IMR-90 (cell line): Measurements from ENCODE around the gene CHN2. TPM values are rescaled to one million over a fixed set of nuclear protein-coding genes. Genes with fewer than 3 reads are reported as not detected.

Experiments used
- ATAC-seq: fragments of 200-7000 bp; cut with Tn5 transposase; 2 replicates; pipeline ENCODE4 v1.9.1; 2020; ENCODE audit warnings: low read depth, mild to moderate bottlenecking, moderate library complexity
- BruUV-seq: library from RNA; stranded (reverse); fragments of 400-500 nt; replicated peaks from 2 replicates; lab custom pipeline; 2021; lab: Mats Ljungman, UMichigan
- CTCF ChIA-PET: fragments of 300-600 bp; formaldehyde crosslinking; extraction: SDS; loops from one replicate; lab custom pipeline; 2021; ENCODE audit warnings: antibody characterized with exemption; lab: Yijun Ruan, JAX
- POLR2A ChIA-PET: fragments of 300-600 bp; sonication (Branson Sonifier 250); formaldehyde crosslinking; loops from one replicate; lab custom pipeline; 2022; ENCODE audit warnings: antibody characterized with exemption; ENCODE audit not compliant: unreplicated experiment; lab: Charles Lee
- DNase-seq: peaks from one replicate; pipeline ENCODE4 v3.0.0; 2013
- H2AFZ ChIP-seq: replicated peaks from 2 replicates; pipeline ENCODE3; 2013; ENCODE audit warnings: low read length, mild to moderate bottlenecking; ENCODE audit not compliant: poor library complexity
- H2AK5ac ChIP-seq: 2 replicates; pipeline ENCODE4 v1.6.1; 2013; ENCODE audit warnings: low read depth, low read length, inconsistent platforms
- H2AK9ac ChIP-seq: replicated peaks from 2 replicates; pipeline ENCODE3; 2013; ENCODE audit warnings: mild to moderate bottlenecking, low read depth, low read length, moderate library complexity; ENCODE audit not compliant: poor library complexity
- H2BK120ac ChIP-seq: 2 replicates; pipeline ENCODE4 v1.6.1; 2013; ENCODE audit warnings: low read depth, low read length, inconsistent platforms
- H2BK15ac ChIP-seq: 3 replicates; pipeline ENCODE4 v1.6.1; 2013; ENCODE audit warnings: low read depth, low read length, inconsistent platforms
- H2BK20ac ChIP-seq: 2 replicates; pipeline ENCODE4 v1.6.1; 2013; ENCODE audit warnings: low read depth, mild to moderate bottlenecking, inconsistent platforms, low read length, moderate library complexity
- H2BK5ac ChIP-seq: 2 replicates; pipeline ENCODE4 v1.6.1; 2013; ENCODE audit warnings: mild to moderate bottlenecking, low read depth, low read length, inconsistent platforms; ENCODE audit not compliant: poor library complexity, severe bottlenecking
- H3K14ac ChIP-seq: replicated peaks from 2 replicates; pipeline ENCODE4 v1.6.1; 2013; ENCODE audit warnings: low read depth, low read length, inconsistent platforms
- H3K18ac ChIP-seq: 2 replicates; pipeline ENCODE4 v1.6.1; 2013; ENCODE audit warnings: low read depth, low read length, control low read depth
- H3K23ac ChIP-seq: 2 replicates; pipeline ENCODE4 v1.6.1; 2013; ENCODE audit warnings: low read depth, low read length, inconsistent platforms
- H3K27ac ChIP-seq: 2 replicates; pipeline ENCODE4 v1.5.1; 2013; ENCODE audit warnings: mild to moderate bottlenecking, control low read depth, low read length; ENCODE audit not compliant: insufficient read depth
- H3K27me3 ChIP-seq: 2 replicates; pipeline ENCODE4 v1.6.1; 2013; ENCODE audit warnings: low read length; ENCODE audit not compliant: control insufficient read depth, insufficient read depth
- H3K36me3 ChIP-seq: 2 replicates; pipeline ENCODE4 v1.6.1; 2013; ENCODE audit warnings: low read length, mixed read lengths; ENCODE audit not compliant: control insufficient read depth, insufficient read depth
- H3K4ac ChIP-seq: 2 replicates; pipeline ENCODE4 v1.6.1; 2013; ENCODE audit warnings: low read depth, low read length, inconsistent platforms
- H3K4me1 ChIP-seq: 2 replicates; pipeline ENCODE4 v1.6.1; 2013; ENCODE audit warnings: low read length, mixed read lengths; ENCODE audit not compliant: control insufficient read depth, insufficient read depth
- H3K4me2 ChIP-seq: 2 replicates; pipeline ENCODE4 v1.6.1; 2013; ENCODE audit warnings: low read depth, mild to moderate bottlenecking, control low read depth, low read length, moderate library complexity
- H3K4me3 ChIP-seq: 2 replicates; pipeline ENCODE4 v1.5.1; 2013; ENCODE audit warnings: low read depth, mild to moderate bottlenecking, control low read depth, low read length, moderate library complexity; ENCODE audit not compliant: insufficient read depth
- H3K56ac ChIP-seq: 2 replicates; pipeline ENCODE4 v1.6.1; 2013; ENCODE audit warnings: low read length, inconsistent platforms; ENCODE audit not compliant: insufficient read depth; ENCODE audit errors: extremely low read depth
- H3K79me1 ChIP-seq, 2 experiments: 2 replicates each; pipeline ENCODE4 v1.6.1; 2013; ENCODE audit warnings: low read length in 2 of 2, inconsistent platforms in 1 of 2, low read depth in 1 of 2
- H3K9ac ChIP-seq: 2 replicates; pipeline ENCODE4 v1.6.1; 2013; ENCODE audit warnings: low read depth, low read length, control low read depth
- H3K9me1 ChIP-seq: 2 replicates; pipeline ENCODE4 v1.6.1; 2013; ENCODE audit warnings: low read length, inconsistent platforms; ENCODE audit not compliant: insufficient read depth
- H3K9me3 ChIP-seq: 2 replicates; pipeline ENCODE4 v1.6.1; 2013; ENCODE audit warnings: low read length; ENCODE audit not compliant: control insufficient read depth, insufficient read depth
- H4K20me1 ChIP-seq: 2 replicates; pipeline ENCODE4 v1.6.1; 2013; ENCODE audit warnings: low read length, inconsistent platforms; ENCODE audit not compliant: insufficient read depth
- H4K5ac ChIP-seq: 2 replicates; pipeline ENCODE4 v1.6.1; 2013; ENCODE audit warnings: mild to moderate bottlenecking, low read depth, low read length, control low read depth
- H4K8ac ChIP-seq, 2 experiments: 2 replicates each; pipeline ENCODE4 v1.6.1; 2013; ENCODE audit warnings: low read depth in 2 of 2, low read length in 2 of 2, control low read depth in 1 of 2, inconsistent platforms in 1 of 2
- H4K91ac ChIP-seq: 2 replicates; pipeline ENCODE4 v1.6.1; 2013; ENCODE audit warnings: low read depth, low read length, inconsistent platforms; ENCODE audit not compliant: insufficient read depth
- BHLHE40 ChIP-seq: fragments of 150-350 bp; IDR thresholded peaks from 2 replicates; pipeline ENCODE4 v1.6.1; 2016; ENCODE audit warnings: mild to moderate bottlenecking, low read depth, low read length
- CEBPB ChIP-seq: IDR thresholded peaks from 2 replicates; pipeline ENCODE4 v1.6.1; 2012; ENCODE audit warnings: low read depth, low read length, improper control_type of control experiment
- CHD1 ChIP-seq: IDR thresholded peaks from 2 replicates; pipeline ENCODE4 v1.6.1; 2012; ENCODE audit warnings: low read depth, low read length, improper control_type of control experiment
- FOS ChIP-seq: fragments of 150-350 bp; IDR thresholded peaks from 2 replicates; pipeline ENCODE4 v1.6.1; 2016; ENCODE audit warnings: low read depth, low read length
- MAFK ChIP-seq: IDR thresholded peaks from 2 replicates; pipeline ENCODE4 v1.6.1; 2012; ENCODE audit warnings: low read depth, low read length, improper control_type of control experiment
- MXI1 ChIP-seq: IDR thresholded peaks from 2 replicates; pipeline ENCODE4 v1.6.1; 2012; ENCODE audit warnings: low read depth, mild to moderate bottlenecking, low read length, moderate library complexity, borderline replicate concordance
- POLR2A ChIP-seq: IDR thresholded peaks from 2 replicates; pipeline ENCODE4 v1.6.1; 2012; ENCODE audit warnings: mild to moderate bottlenecking, low read depth, low read length
- RCOR1 ChIP-seq: IDR thresholded peaks from 2 replicates; pipeline ENCODE4 v1.6.1; 2012; ENCODE audit warnings: mild to moderate bottlenecking, low read length, improper control_type of control experiment; ENCODE audit not compliant: insufficient replicate concordance
- RFX5 ChIP-seq: IDR thresholded peaks from 2 replicates; pipeline ENCODE4 v1.8.0; 2012; ENCODE audit warnings: low read depth, mild to moderate bottlenecking, low read length, moderate library complexity
- SMC3 ChIP-seq: fragments of 150-350 bp; IDR thresholded peaks from 2 replicates; pipeline ENCODE4 v1.6.1; 2016; ENCODE audit warnings: low read depth, mild to moderate bottlenecking, antibody characterized with exemption, low read length, moderate library complexity
- WGBS, 2 experiments: methylation state at CpG; one replicate each; pipeline versions ENCODE4 v1.1.5 to v1.1.7; 2013; ENCODE audit warnings: missing lambda C conversion rate in 2 of 2; ENCODE audit not compliant: insufficient read length in 1 of 2; ENCODE audit errors: extremely low coverage in 2 of 2; 5-methylcytosine and 5-hydroxymethylcytosine counted together
- dilution Hi-C: fragments of 300-500 bp; cut with HindIII; formaldehyde crosslinking; loops from one replicate; pipeline ENCODE4 v1.14.3; 2018; ENCODE audit warnings: low sequenced_read_pairs; ENCODE audit not compliant: unreplicated experiment
- in situ Hi-C: fragments of 300-500 bp; cut with MboI; formaldehyde crosslinking; loops from 3 replicates; pipeline ENCODE4 v1.14.3; 2019; ENCODE audit warnings: low sequenced_read_pairs, inconsistent platforms, mixed read lengths
- intact Hi-C: fragments of 100-400 bp; cut with micrococcal nuclease; formaldehyde crosslinking; loops from 2 replicates; pipeline ENCODE4 v1.10.0; 2022
- polyA plus RNA-seq, 3 experiments: library from polyadenylated mRNA; depleted of rRNA; stranded (reverse); fragments of >200 nt; gene quantifications; 2 replicates each; pipeline ENCODE4 v1.2.3, GENCODE V29; 2012; ENCODE audit warnings: low replicate concordance in 1 of 3
- total RNA-seq: library from RNA; depleted of rRNA; stranded (reverse); fragments of >200 nt; gene quantifications from 2 replicates; pipeline ENCODE4 v1.2.3, GENCODE V29; 2012
- TF ChIP-seq, protein P1 (sequence below): conservative IDR thresholded peaks from 2 replicates; pipeline ENCODE4 v1.5.1; 2012; ENCODE audit warnings: mild to moderate bottlenecking, low read depth, low read length, improper control_type of control experiment
- TF ChIP-seq, protein P2 (sequence below): fragments of 150-350 bp; IDR thresholded peaks from 2 replicates; pipeline ENCODE4 v1.6.1; 2017; ENCODE audit warnings: mild to moderate bottlenecking, antibody characterized with exemption, low read length, low read depth
- TF ChIP-seq, protein P3 (sequence below): fragments of 150-350 bp; IDR thresholded peaks from 2 replicates; pipeline ENCODE4 v1.6.1; 2016; ENCODE audit warnings: low read depth, mild to moderate bottlenecking, low read length, moderate library complexity, borderline replicate concordance

CHN2 gene
- total and polyA plus RNA-seq, 2 of the 4 experiments (the other 2 are of a cell fraction) = not detected

DNA sequence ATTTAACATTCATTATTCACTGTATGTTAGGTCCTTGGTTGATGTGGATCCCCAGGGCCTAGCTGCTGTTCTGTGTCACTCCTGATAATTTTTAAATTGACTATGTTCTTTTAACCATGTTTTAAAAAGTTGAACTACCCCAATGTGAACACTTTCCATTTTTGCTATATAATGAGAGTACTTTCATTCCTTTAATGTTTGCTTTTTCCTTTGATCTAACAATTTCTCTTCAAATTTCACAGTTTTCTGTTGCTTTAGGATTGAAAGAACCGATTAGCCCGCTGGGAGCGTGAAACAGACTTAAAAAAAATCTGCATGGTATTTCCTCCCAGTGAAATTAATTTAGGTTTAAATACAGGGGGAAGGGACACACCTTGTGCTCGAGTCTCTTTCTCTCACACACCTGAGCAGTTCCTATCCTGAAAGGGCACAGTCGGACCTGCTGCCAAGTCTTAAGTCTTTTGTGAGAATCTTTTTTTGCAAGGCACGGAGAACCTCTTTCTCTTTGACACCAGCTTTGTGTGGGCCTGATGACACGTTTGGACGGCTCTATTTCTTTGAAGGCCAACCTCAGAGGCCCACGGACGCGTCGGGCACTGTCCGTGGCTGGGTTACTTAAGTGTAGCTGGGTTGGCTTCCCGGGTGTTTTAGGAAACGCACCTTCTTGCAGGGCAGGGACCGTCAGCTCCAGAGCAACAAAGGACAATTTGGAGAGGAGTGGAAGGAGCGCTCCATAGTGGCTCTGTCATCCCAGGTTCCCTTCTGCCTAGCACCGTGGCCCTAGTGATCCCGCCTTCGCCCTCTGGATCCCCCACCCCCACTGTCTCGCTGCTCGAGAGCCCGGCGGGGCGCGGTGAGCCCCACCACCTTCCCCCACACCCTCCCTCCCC is 1.0 kb upstream of the CHN2 start (continued):
- TF ChIP-seq BHLHE40 = no peak

DNA sequence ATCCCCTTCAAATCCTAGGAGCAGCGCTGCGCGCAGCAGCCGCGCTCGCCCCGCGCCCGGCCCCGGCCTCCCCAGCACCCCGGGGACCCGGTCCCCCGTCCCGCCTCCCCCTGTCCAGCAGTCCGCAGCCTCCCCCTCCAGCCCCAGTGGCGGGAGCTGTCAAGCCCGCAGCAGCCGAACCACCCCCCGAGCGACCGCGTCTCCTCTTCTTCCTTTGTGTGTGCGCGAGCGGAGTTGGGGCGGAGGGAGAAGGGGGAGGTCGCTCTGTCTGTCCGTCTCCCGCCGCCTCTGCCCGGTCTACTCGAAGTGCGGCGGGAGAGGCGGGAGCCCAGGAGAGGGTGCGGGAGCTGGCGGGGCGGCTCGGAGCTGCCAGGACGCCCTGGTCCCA is 375 bp upstream of the CHN2 start:
- no peak overlapping the region for H3K23ac ChIP-seq
- H2BK15ac ChIP-seq = no peak overlapping the region
- no peak overlapping the region for H2AK5ac ChIP-seq
- no peak overlapping the region for H3K18ac ChIP-seq
- ATAC-seq (no peak; the same call in 1 of the 2 replicates), DNase-seq (no peak)
- H3K4me1 ChIP-seq = no peaks in the 10 kb centered on the region
- intact Hi-C loops = no loop called here
- H3K56ac ChIP-seq = no peak overlapping the region
- H3K36me3 ChIP-seq = no peaks in the 10 kb centered on the region
- peak overlapping the region; percentile 47 for H3K4me3 ChIP-seq
- H4K8ac ChIP-seq = no peak overlapping the region
- no peak overlapping the region for H2BK5ac ChIP-seq
- no CpG with 5 or more reads among the region's 40 CpGs for WGBS, 2 experiments
- ChIA-PET CTCF (no interaction called here), POLR2A (no interaction called here)
- no peak overlapping the region for H3K14ac ChIP-seq
- H4K91ac ChIP-seq = no peak overlapping the region
- no peak overlapping the region for H4K5ac ChIP-seq
- no peak overlapping the region for H2AK9ac ChIP-seq
- no peak overlapping the region for H3K4ac ChIP-seq
- H3K9ac ChIP-seq = no peak overlapping the region
- no peak overlapping the region for H2BK120ac ChIP-seq
- H3K27ac ChIP-seq = no peak overlapping the region
- H3K9me3 ChIP-seq = no peaks in the 10 kb centered on the region
- no peak overlapping the region; the same call in 1 of the 2 replicates for H3K4me2 ChIP-seq
- dilution Hi-C loops = no loop called here
- in situ Hi-C loops = no loop called here
- no peak overlapping the region for H2AFZ ChIP-seq
- H3K27me3 ChIP-seq = peaks cover 32% of the 10 kb centered on the region
- no peaks in the 10 kb centered on the region for H3K79me1 ChIP-seq
- no peak overlapping the region for H2BK20ac ChIP-seq
- BruUV-seq = no TSS peak
- no peaks in the 10 kb centered on the region; the same call in 1 of the 2 replicates for H4K20me1 ChIP-seq
- no peaks in the 10 kb centered on the region for H3K9me1 ChIP-seq
- TF ChIP-seq RFX5 (no peak), MXI1 (no peak), BHLHE40 (no peak), SMC3 (no peak), RCOR1 (no peak), CEBPB (no peak), CHD1 (no peak), FOS (no peak), POLR2A (no peak), MAFK (no peak)
- TF ChIP-seq, protein P1, sequence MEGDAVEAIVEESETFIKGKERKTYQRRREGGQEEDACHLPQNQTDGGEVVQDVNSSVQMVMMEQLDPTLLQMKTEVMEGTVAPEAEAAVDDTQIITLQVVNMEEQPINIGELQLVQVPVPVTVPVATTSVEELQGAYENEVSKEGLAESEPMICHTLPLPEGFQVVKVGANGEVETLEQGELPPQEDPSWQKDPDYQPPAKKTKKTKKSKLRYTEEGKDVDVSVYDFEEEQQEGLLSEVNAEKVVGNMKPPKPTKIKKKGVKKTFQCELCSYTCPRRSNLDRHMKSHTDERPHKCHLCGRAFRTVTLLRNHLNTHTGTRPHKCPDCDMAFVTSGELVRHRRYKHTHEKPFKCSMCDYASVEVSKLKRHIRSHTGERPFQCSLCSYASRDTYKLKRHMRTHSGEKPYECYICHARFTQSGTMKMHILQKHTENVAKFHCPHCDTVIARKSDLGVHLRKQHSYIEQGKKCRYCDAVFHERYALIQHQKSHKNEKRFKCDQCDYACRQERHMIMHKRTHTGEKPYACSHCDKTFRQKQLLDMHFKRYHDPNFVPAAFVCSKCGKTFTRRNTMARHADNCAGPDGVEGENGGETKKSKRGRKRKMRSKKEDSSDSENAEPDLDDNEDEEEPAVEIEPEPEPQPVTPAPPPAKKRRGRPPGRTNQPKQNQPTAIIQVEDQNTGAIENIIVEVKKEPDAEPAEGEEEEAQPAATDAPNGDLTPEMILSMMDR = no peak
- TF ChIP-seq, protein P2, sequence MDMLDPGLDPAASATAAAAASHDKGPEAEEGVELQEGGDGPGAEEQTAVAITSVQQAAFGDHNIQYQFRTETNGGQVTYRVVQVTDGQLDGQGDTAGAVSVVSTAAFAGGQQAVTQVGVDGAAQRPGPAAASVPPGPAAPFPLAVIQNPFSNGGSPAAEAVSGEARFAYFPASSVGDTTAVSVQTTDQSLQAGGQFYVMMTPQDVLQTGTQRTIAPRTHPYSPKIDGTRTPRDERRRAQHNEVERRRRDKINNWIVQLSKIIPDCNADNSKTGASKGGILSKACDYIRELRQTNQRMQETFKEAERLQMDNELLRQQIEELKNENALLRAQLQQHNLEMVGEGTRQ = no peak
- TF ChIP-seq, protein P3, sequence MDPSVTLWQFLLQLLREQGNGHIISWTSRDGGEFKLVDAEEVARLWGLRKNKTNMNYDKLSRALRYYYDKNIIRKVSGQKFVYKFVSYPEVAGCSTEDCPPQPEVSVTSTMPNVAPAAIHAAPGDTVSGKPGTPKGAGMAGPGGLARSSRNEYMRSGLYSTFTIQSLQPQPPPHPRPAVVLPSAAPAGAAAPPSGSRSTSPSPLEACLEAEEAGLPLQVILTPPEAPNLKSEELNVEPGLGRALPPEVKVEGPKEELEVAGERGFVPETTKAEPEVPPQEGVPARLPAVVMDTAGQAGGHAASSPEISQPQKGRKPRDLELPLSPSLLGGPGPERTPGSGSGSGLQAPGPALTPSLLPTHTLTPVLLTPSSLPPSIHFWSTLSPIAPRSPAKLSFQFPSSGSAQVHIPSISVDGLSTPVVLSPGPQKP = no peak
